ENCODE measurements around the gene TEX28.

DNA sequence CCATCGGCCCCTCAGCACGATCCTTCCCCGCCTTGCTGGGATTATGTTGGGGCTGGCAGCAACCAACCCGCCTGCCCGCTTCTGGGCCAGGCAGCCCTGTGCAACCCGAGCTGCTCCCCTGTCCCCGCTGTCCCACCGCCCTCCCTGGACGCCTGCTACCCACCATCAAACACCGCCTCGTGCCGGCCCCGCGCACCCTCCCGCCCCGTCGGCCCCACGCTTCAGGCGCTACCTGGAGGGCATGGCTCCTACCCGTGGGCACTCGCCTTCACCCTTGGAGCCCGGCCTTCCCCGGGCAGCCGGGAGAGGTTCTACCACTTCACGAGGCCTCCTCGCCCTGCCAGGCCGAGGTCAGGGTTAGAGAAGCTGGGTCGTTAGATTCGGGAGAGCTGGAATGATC lies 37.6 kb upstream of the TEX28 start:
- TF ChIP-seq, protein P1, sequence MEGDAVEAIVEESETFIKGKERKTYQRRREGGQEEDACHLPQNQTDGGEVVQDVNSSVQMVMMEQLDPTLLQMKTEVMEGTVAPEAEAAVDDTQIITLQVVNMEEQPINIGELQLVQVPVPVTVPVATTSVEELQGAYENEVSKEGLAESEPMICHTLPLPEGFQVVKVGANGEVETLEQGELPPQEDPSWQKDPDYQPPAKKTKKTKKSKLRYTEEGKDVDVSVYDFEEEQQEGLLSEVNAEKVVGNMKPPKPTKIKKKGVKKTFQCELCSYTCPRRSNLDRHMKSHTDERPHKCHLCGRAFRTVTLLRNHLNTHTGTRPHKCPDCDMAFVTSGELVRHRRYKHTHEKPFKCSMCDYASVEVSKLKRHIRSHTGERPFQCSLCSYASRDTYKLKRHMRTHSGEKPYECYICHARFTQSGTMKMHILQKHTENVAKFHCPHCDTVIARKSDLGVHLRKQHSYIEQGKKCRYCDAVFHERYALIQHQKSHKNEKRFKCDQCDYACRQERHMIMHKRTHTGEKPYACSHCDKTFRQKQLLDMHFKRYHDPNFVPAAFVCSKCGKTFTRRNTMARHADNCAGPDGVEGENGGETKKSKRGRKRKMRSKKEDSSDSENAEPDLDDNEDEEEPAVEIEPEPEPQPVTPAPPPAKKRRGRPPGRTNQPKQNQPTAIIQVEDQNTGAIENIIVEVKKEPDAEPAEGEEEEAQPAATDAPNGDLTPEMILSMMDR (IDR thresholded peaks at IDR 0.05): no peak
- no peak for TF ChIP-seq POLR2A (IDR thresholded peaks at IDR 0.05)

Data from heart left ventricle (tissue), 13 donors.